Loucy (cell line): ENCODE results near the gene PARD6G.

ENCODE experiments used
- CTCF ChIP-seq: fragments of 200-600 bp; sonication (generic); conservative IDR thresholded peaks from 2 replicates; pipeline ENCODE4 v1.5.1; 2014; ENCODE audit warnings: mild to moderate bottlenecking, antibody characterized with exemption, low read length
- EZH2phosphoT487 ChIP-seq: fragments of 200-600 bp; IDR thresholded peaks from 2 replicates; pipeline ENCODE4 v1.6.1; 2018; ENCODE audit warnings: antibody characterized with exemption, mild to moderate bottlenecking, moderate library complexity, borderline replicate concordance

GRCh38 chr18:80115035-80115434 is 132.3 kb downstream of the PARD6G start:
- TF ChIP-seq CTCF (no peak), EZH2phosphoT487 (no peak)
